HG02678 (cell line): ENCODE data around the gene DSCAM.

Source experiments
- ATAC-seq: cut with Tn5 transposase; IDR thresholded peaks from one replicate; pipeline ENCODE4 v1.9.1; 2021; ENCODE audit warnings: mild to moderate bottlenecking, moderate library complexity; ENCODE audit not compliant: unreplicated experiment

DSCAM gene

GRCh38 chr21:40564318-40564717 lies 282.6 kb downstream of the DSCAM start:
- ATAC-seq = no peak

- no peak for ATAC-seq
These were observed 283.1 kb downstream of the DSCAM start for GRCh38 chr21:40563900-40564299.

- no peak for ATAC-seq
These were observed 284.5 kb downstream of the DSCAM start for GRCh38 chr21:40562242-40563002.

GRCh38 chr21:40556442-40556968 lies 290.5 kb downstream of the DSCAM start:
- no peak for ATAC-seq

GRCh38 chr21:40555021-40555528 lies 291.9 kb downstream of the DSCAM start:
- no peak for ATAC-seq

- no peak for ATAC-seq
These were observed 293.2 kb downstream of the DSCAM start for GRCh38 chr21:40553781-40554180.

GRCh38 chr21:40547906-40548513 lies 298.9 kb downstream of the DSCAM start:
- no peak for ATAC-seq

GRCh38 chr21:40546647-40547046 lies 300.3 kb downstream of the DSCAM start:
- ATAC-seq = no peak

GRCh38 chr21:40540216-40540615 lies 306.7 kb downstream of the DSCAM start:
- no peak for ATAC-seq

GRCh38 chr21:40534886-40535285 lies 312.1 kb downstream of the DSCAM start:
- ATAC-seq = no peak

GRCh38 chr21:40531431-40532110 lies 315.4 kb downstream of the DSCAM start:
- no peak for ATAC-seq

- ATAC-seq = no peak
These were observed 315.9 kb downstream of the DSCAM start for GRCh38 chr21:40531016-40531415.

GRCh38 chr21:40517646-40518045 lies 329.3 kb downstream of the DSCAM start:
- ATAC-seq = no peak

GRCh38 chr21:40516335-40516734 lies 330.6 kb downstream of the DSCAM start:
- no peak for ATAC-seq

GRCh38 chr21:40512590-40512989 lies 334.4 kb downstream of the DSCAM start:
- no peak for ATAC-seq

GRCh38 chr21:40507978-40508377 lies 339.0 kb downstream of the DSCAM start:
- no peak for ATAC-seq

GRCh38 chr21:40505681-40506080 lies 341.3 kb downstream of the DSCAM start:
- no peak for ATAC-seq

- ATAC-seq = no peak
These were observed 341.7 kb downstream of the DSCAM start for GRCh38 chr21:40505244-40505643.

- ATAC-seq = no peak
These were observed 342.1 kb downstream of the DSCAM start for GRCh38 chr21:40504825-40505224.

- ATAC-seq = no peak
These were observed 350.8 kb downstream of the DSCAM start for GRCh38 chr21:40496116-40496515.

GRCh38 chr21:40490408-40490807 lies 356.6 kb downstream of the DSCAM start:
- no peak for ATAC-seq

GRCh38 chr21:40489001-40489400 lies 358.0 kb downstream of the DSCAM start:
- ATAC-seq = no peak
